Gastrocnemius medialis (tissue), 4 donors: ENCODE results near the gene SURF6. TPM values are rescaled to one million over a fixed set of nuclear protein-coding genes. Genes with fewer than 3 reads are reported as not detected.

Source experiments
- ATAC-seq, 2 donors: fragments of 150-250 bp; one replicate each; pipeline ENCODE4 v1.9.1; 2016
- DNase-seq, 2 donors: peaks; one replicate each; pipeline ENCODE4 v3.0.0-alpha.2; 2019
- H3K27ac ChIP-seq, 4 donors: fragments of 200-600 bp; sonication (generic); 1 replicate in 1 of 4; 2 replicates in 3 of 4; pipeline ENCODE4 v1.5.1; 2016 to 2018; ENCODE audit warnings: mild to moderate bottlenecking in 2 of 4, moderate library complexity in 1 of 4
- H3K27me3 ChIP-seq, 3 donors: fragments of 200-600 bp; sonication (generic) in 2 of 3; 1 replicate in 1 of 3; 2 replicates in 2 of 3; pipeline versions ENCODE4 v1.5.1 to v1.6.0; 2016 to 2019; ENCODE audit warnings: mild to moderate bottlenecking in 1 of 3, moderate library complexity in 1 of 3
- H3K36me3 ChIP-seq, 2 donors: fragments of 200-600 bp; sonication (generic) in 1 of 2; one replicate each; pipeline ENCODE4 v1.5.1; 2017 to 2018
- H3K4me1 ChIP-seq, 2 donors: fragments of 200-600 bp; sonication (generic) in 1 of 2; one replicate each; pipeline ENCODE4 v1.5.1; 2016 to 2017; ENCODE audit warnings: mild to moderate bottlenecking in 2 of 2
- H3K4me3 ChIP-seq, 4 donors: fragments of 200-600 bp; sonication (generic) in 3 of 4; 1 replicate in 1 of 4; 2 replicates in 3 of 4; pipeline ENCODE4 v1.5.1; 2016 to 2019; ENCODE audit warnings: mild to moderate bottlenecking in 2 of 4
- H3K9me3 ChIP-seq, 3 donors: fragments of 200-600 bp; sonication (generic) in 2 of 3; 1 replicate in 1 of 3; 2 replicates in 2 of 3; pipeline ENCODE4 v1.5.1; 2016 to 2019
- CTCF ChIP-seq, 5 experiments: fragments of 450-650 bp in 3 of 5; fragments of 200-600 bp in 2 of 5; sonication (generic) in 2 of 5; IDR thresholded peaks in 4 of 5; conservative IDR thresholded peaks in 1 of 5; 1 replicate in 4 of 5; 2 replicates in 1 of 5; pipeline ENCODE4 v1.5.1; 2016 to 2019; ENCODE audit warnings: antibody characterized with exemption in 5 of 5, mild to moderate bottlenecking in 3 of 5, moderate library complexity in 3 of 5
- POLR2A ChIP-seq, 2 donors: fragments of 450-650 bp; IDR thresholded peaks; one replicate each; pipeline ENCODE4 v1.6.1; 2017; ENCODE audit warnings: antibody characterized with exemption in 2 of 2, mild to moderate bottlenecking in 2 of 2, moderate library complexity in 2 of 2
- in situ Hi-C, 4 donors: fragments of 200-750 bp; cut with MboI; loops; one replicate each; pipeline versions ENCODE4 v1.15.0 to v1.8.0; 2017; ENCODE audit warnings: low sequenced_read_pairs in 4 of 4
- intact Hi-C: fragments of 100-400 bp; cut with DNase I; formaldehyde crosslinking; loops from one replicate; pipeline ENCODE4 v1.15.1; 2023; ENCODE audit warnings: low total_unique reads
- total RNA-seq, 4 donors: library from RNA; depleted of rRNA; stranded (reverse); fragments of >200 nt; gene quantifications; one replicate each; pipeline versions ENCODE4 v1.1.0 to v1.2.3, GENCODE V29; 2016

SURF6 gene
- 10 to 100 TPM; 13.4 to 34.2 (median 28.0) TPM for total RNA-seq

DNA sequence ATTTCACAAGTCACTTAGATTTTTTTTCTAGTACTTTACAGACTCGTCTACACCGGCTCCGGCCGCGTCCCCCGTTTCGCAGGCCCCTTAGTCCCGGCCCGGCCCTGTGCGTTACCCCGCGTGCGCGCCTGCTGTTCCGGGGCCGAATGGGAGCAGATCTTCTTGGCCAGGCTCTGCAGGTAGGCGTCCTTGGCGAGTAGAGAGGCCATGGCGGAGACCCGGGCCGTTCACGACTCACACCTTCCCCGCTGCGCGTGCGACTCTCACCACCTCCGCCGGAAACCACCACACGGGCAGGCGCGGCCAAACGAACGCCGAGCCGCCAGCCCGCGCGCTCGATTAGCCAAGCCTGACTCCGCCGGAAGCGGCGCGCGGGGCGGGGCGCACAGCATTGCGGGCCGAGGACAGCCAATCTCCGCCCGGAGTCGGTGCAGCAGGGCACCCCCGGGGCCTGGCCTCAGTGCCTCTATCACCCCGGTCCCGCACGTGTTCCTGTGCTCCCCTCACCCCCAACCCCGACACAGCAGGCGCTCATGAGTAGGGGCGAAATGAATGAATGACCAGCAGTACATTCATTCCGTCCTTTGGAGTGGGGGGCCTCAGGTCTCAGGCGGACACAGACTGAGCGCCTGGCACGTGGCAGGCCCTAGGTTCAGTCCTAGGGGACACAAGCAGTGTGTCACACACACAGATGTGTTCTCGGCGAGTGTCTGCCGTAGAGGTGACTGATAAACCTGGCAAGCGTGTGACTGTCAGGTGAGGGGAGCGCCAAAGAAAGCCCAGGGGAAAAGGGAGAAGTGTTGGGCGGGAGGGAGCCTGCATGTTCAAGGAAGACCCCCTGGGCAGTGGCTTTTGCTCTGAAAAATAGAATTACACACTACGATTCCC, at the start of gene SURF6:
TSS of gene SURF6 (minus strand) at position 265 of the 888 bp plus-strand sequence. CDS start at position 209, 56 bp downstream.
- DNase-seq = peak; percentile 85 to 88
- Histone ChIP-seq H3K27ac (peak within 1 kb of the TSS; percentile 80 to 90 (median 87)), H3K4me1 (peaks cover 22 to 30% of the 10 kb centered on the region in 2 donors), H3K4me3 (peak within 1 kb of the TSS; percentile 75 to 96 (median 90)), H3K27me3 (no peaks in the 10 kb centered on the region), H3K9me3 (no peaks in the 10 kb centered on the region), H3K36me3 (peaks cover 0 to 53% of the 10 kb centered on the region in 2 donors)
- in situ Hi-C loops (no loop called here), intact Hi-C loops (loop anchor here (1.0 kb wide), 3 partner anchors 12 to 82 kb away; partner anchors contain the start of genes MED22, REXO4, RPL7A and STKLD1)
- TF ChIP-seq POLR2A (IDR thresholded peaks at IDR 0.05) = peak; percentile 65 to 70
- TF ChIP-seq CTCF (IDR thresholded peaks at IDR 0.05 in 4 of 5, conservative IDR thresholded peaks at IDR 0.05 in 1 of 5) = peak in 1 of 5 experiments; percentile 13
- ATAC-seq = peak; percentile 92 to 95

- in situ Hi-C loops = no loop called here
- TF ChIP-seq CTCF (IDR thresholded peaks at IDR 0.05 in 4 of 5, conservative IDR thresholded peaks at IDR 0.05 in 1 of 5) (no peak), POLR2A (IDR thresholded peaks at IDR 0.05) (no peak)
Measured at GRCh38 chr9:133385452-133385851, 49.5 kb upstream of the SURF6 start.

GRCh38 chr9:133384736-133385321, 48.8 kb upstream of the SURF6 start:
- in situ Hi-C loops = no loop called here
- DNase-seq = no peak
- no peak for TF ChIP-seq POLR2A (IDR thresholded peaks at IDR 0.05)
- TF ChIP-seq CTCF (IDR thresholded peaks at IDR 0.05 in 4 of 5, conservative IDR thresholded peaks at IDR 0.05 in 1 of 5) = no peak
- H3K4me1 ChIP-seq = no peaks in the 10 kb centered on the region
- intact Hi-C loops = no loop called here
- H3K27ac ChIP-seq = no peak overlapping the region
- H3K9me3 ChIP-seq = no peaks in the 10 kb centered on the region
- no peaks in the 10 kb centered on the region for H3K27me3 ChIP-seq
- no peak for ATAC-seq
- H3K4me3 ChIP-seq = no peak overlapping the region
- H3K36me3 ChIP-seq = no peaks in the 10 kb centered on the region

More at GRCh38 chr9:133385452-133385851, 49.5 kb upstream of the SURF6 start:
- Histone ChIP-seq H3K4me3 (no peak overlapping the region), H3K27me3 (peaks cover 0 to 2% (median 0%) of the 10 kb centered on the region in 3 donors), H3K9me3 (no peaks in the 10 kb centered on the region), H3K27ac (no peak overlapping the region), H3K36me3 (no peaks in the 10 kb centered on the region), H3K4me1 (no peaks in the 10 kb centered on the region)
- DNase-seq = no peak
- intact Hi-C loops = no loop called here
- ATAC-seq = no peak

- no peak overlapping the region for H3K4me3 ChIP-seq
- intact Hi-C loops (no loop called here), in situ Hi-C loops (no loop called here)
- no peak for DNase-seq
- TF ChIP-seq CTCF (IDR thresholded peaks at IDR 0.05 in 4 of 5, conservative IDR thresholded peaks at IDR 0.05 in 1 of 5) = no peak
- TF ChIP-seq POLR2A (IDR thresholded peaks at IDR 0.05) = no peak
- H3K36me3 ChIP-seq = no peaks in the 10 kb centered on the region
- no peak overlapping the region for H3K27ac ChIP-seq
- no peaks in the 10 kb centered on the region for H3K4me1 ChIP-seq
- no peak for ATAC-seq
- no peaks in the 10 kb centered on the region for H3K27me3 ChIP-seq
- no peaks in the 10 kb centered on the region for H3K9me3 ChIP-seq
Measured at GRCh38 chr9:133383438-133383837, 47.5 kb upstream of the SURF6 start.
